IMR-90 (cell line): Measurements from ENCODE around the gene EFHC1. TPM values are rescaled to one million over a fixed set of nuclear protein-coding genes. Genes with fewer than 3 reads are reported as not detected.
A peak's percentile ranks its signal among the peaks of the same experiment; 100 is the strongest.

Source experiments
- ATAC-seq: fragments of 200-7000 bp; cut with Tn5 transposase; 2 replicates; pipeline ENCODE4 v1.9.1; 2020; ENCODE audit warnings: low read depth, mild to moderate bottlenecking, moderate library complexity
- BruUV-seq: library from RNA; stranded (reverse); fragments of 400-500 nt; replicated peaks from 2 replicates; lab custom pipeline; 2021; lab: Mats Ljungman, UMichigan
- CTCF ChIA-PET: fragments of 300-600 bp; formaldehyde crosslinking; extraction: SDS; loops from one replicate; lab custom pipeline; 2021; ENCODE audit warnings: antibody characterized with exemption; lab: Yijun Ruan, JAX
- POLR2A ChIA-PET: fragments of 300-600 bp; sonication (Branson Sonifier 250); formaldehyde crosslinking; loops from one replicate; lab custom pipeline; 2022; ENCODE audit warnings: antibody characterized with exemption; ENCODE audit not compliant: unreplicated experiment; lab: Charles Lee
- DNase-seq: peaks from one replicate; pipeline ENCODE4 v3.0.0; 2013
- H2AFZ ChIP-seq: replicated peaks from 2 replicates; pipeline ENCODE3; 2013; ENCODE audit warnings: low read length, mild to moderate bottlenecking; ENCODE audit not compliant: poor library complexity
- H2AK5ac ChIP-seq: 2 replicates; pipeline ENCODE4 v1.6.1; 2013; ENCODE audit warnings: low read depth, low read length, inconsistent platforms
- H2AK9ac ChIP-seq: replicated peaks from 2 replicates; pipeline ENCODE3; 2013; ENCODE audit warnings: mild to moderate bottlenecking, low read depth, low read length, moderate library complexity; ENCODE audit not compliant: poor library complexity
- H2BK120ac ChIP-seq: 2 replicates; pipeline ENCODE4 v1.6.1; 2013; ENCODE audit warnings: low read depth, low read length, inconsistent platforms
- H2BK15ac ChIP-seq: 3 replicates; pipeline ENCODE4 v1.6.1; 2013; ENCODE audit warnings: low read depth, low read length, inconsistent platforms
- H2BK20ac ChIP-seq: 2 replicates; pipeline ENCODE4 v1.6.1; 2013; ENCODE audit warnings: low read depth, mild to moderate bottlenecking, inconsistent platforms, low read length, moderate library complexity
- H2BK5ac ChIP-seq: 2 replicates; pipeline ENCODE4 v1.6.1; 2013; ENCODE audit warnings: mild to moderate bottlenecking, low read depth, low read length, inconsistent platforms; ENCODE audit not compliant: poor library complexity, severe bottlenecking
- H3K14ac ChIP-seq: replicated peaks from 2 replicates; pipeline ENCODE4 v1.6.1; 2013; ENCODE audit warnings: low read depth, low read length, inconsistent platforms
- H3K18ac ChIP-seq: 2 replicates; pipeline ENCODE4 v1.6.1; 2013; ENCODE audit warnings: low read depth, low read length, control low read depth
- H3K23ac ChIP-seq: 2 replicates; pipeline ENCODE4 v1.6.1; 2013; ENCODE audit warnings: low read depth, low read length, inconsistent platforms
- H3K27ac ChIP-seq: 2 replicates; pipeline ENCODE4 v1.5.1; 2013; ENCODE audit warnings: mild to moderate bottlenecking, control low read depth, low read length; ENCODE audit not compliant: insufficient read depth
- H3K27me3 ChIP-seq: 2 replicates; pipeline ENCODE4 v1.6.1; 2013; ENCODE audit warnings: low read length; ENCODE audit not compliant: control insufficient read depth, insufficient read depth
- H3K36me3 ChIP-seq: 2 replicates; pipeline ENCODE4 v1.6.1; 2013; ENCODE audit warnings: low read length, mixed read lengths; ENCODE audit not compliant: control insufficient read depth, insufficient read depth
- H3K4ac ChIP-seq: 2 replicates; pipeline ENCODE4 v1.6.1; 2013; ENCODE audit warnings: low read depth, low read length, inconsistent platforms
- H3K4me1 ChIP-seq: 2 replicates; pipeline ENCODE4 v1.6.1; 2013; ENCODE audit warnings: low read length, mixed read lengths; ENCODE audit not compliant: control insufficient read depth, insufficient read depth
- H3K4me2 ChIP-seq: 2 replicates; pipeline ENCODE4 v1.6.1; 2013; ENCODE audit warnings: low read depth, mild to moderate bottlenecking, control low read depth, low read length, moderate library complexity
- H3K4me3 ChIP-seq: 2 replicates; pipeline ENCODE4 v1.5.1; 2013; ENCODE audit warnings: low read depth, mild to moderate bottlenecking, control low read depth, low read length, moderate library complexity; ENCODE audit not compliant: insufficient read depth
- H3K56ac ChIP-seq: 2 replicates; pipeline ENCODE4 v1.6.1; 2013; ENCODE audit warnings: low read length, inconsistent platforms; ENCODE audit not compliant: insufficient read depth; ENCODE audit errors: extremely low read depth
- H3K79me1 ChIP-seq, 2 experiments: 2 replicates each; pipeline ENCODE4 v1.6.1; 2013; ENCODE audit warnings: low read length in 2 of 2, inconsistent platforms in 1 of 2, low read depth in 1 of 2
- H3K9ac ChIP-seq: 2 replicates; pipeline ENCODE4 v1.6.1; 2013; ENCODE audit warnings: low read depth, low read length, control low read depth
- H3K9me1 ChIP-seq: 2 replicates; pipeline ENCODE4 v1.6.1; 2013; ENCODE audit warnings: low read length, inconsistent platforms; ENCODE audit not compliant: insufficient read depth
- H3K9me3 ChIP-seq: 2 replicates; pipeline ENCODE4 v1.6.1; 2013; ENCODE audit warnings: low read length; ENCODE audit not compliant: control insufficient read depth, insufficient read depth
- H4K20me1 ChIP-seq: 2 replicates; pipeline ENCODE4 v1.6.1; 2013; ENCODE audit warnings: low read length, inconsistent platforms; ENCODE audit not compliant: insufficient read depth
- H4K5ac ChIP-seq: 2 replicates; pipeline ENCODE4 v1.6.1; 2013; ENCODE audit warnings: mild to moderate bottlenecking, low read depth, low read length, control low read depth
- H4K8ac ChIP-seq, 2 experiments: 2 replicates each; pipeline ENCODE4 v1.6.1; 2013; ENCODE audit warnings: low read depth in 2 of 2, low read length in 2 of 2, control low read depth in 1 of 2, inconsistent platforms in 1 of 2
- H4K91ac ChIP-seq: 2 replicates; pipeline ENCODE4 v1.6.1; 2013; ENCODE audit warnings: low read depth, low read length, inconsistent platforms; ENCODE audit not compliant: insufficient read depth
- BHLHE40 ChIP-seq: fragments of 150-350 bp; IDR thresholded peaks from 2 replicates; pipeline ENCODE4 v1.6.1; 2016; ENCODE audit warnings: mild to moderate bottlenecking, low read depth, low read length
- CEBPB ChIP-seq: IDR thresholded peaks from 2 replicates; pipeline ENCODE4 v1.6.1; 2012; ENCODE audit warnings: low read depth, low read length, improper control_type of control experiment
- CHD1 ChIP-seq: IDR thresholded peaks from 2 replicates; pipeline ENCODE4 v1.6.1; 2012; ENCODE audit warnings: low read depth, low read length, improper control_type of control experiment
- ELK1 ChIP-seq: fragments of 150-350 bp; IDR thresholded peaks from 2 replicates; pipeline ENCODE4 v1.6.1; 2016; ENCODE audit warnings: low read depth, mild to moderate bottlenecking, low read length, moderate library complexity, borderline replicate concordance
- FOS ChIP-seq: fragments of 150-350 bp; IDR thresholded peaks from 2 replicates; pipeline ENCODE4 v1.6.1; 2016; ENCODE audit warnings: low read depth, low read length
- MXI1 ChIP-seq: IDR thresholded peaks from 2 replicates; pipeline ENCODE4 v1.6.1; 2012; ENCODE audit warnings: low read depth, mild to moderate bottlenecking, low read length, moderate library complexity, borderline replicate concordance
- NFE2L2 ChIP-seq: fragments of 150-350 bp; IDR thresholded peaks from 2 replicates; pipeline ENCODE4 v1.6.1; 2016; ENCODE audit warnings: low read depth, mild to moderate bottlenecking, low read length
- RAD21 ChIP-seq: IDR thresholded peaks from 2 replicates; pipeline ENCODE4 v1.6.1; 2012; ENCODE audit warnings: low read length, improper control_type of control experiment
- RCOR1 ChIP-seq: IDR thresholded peaks from 2 replicates; pipeline ENCODE4 v1.6.1; 2012; ENCODE audit warnings: mild to moderate bottlenecking, low read length, improper control_type of control experiment; ENCODE audit not compliant: insufficient replicate concordance
- RFX5 ChIP-seq: IDR thresholded peaks from 2 replicates; pipeline ENCODE4 v1.8.0; 2012; ENCODE audit warnings: low read depth, mild to moderate bottlenecking, low read length, moderate library complexity
- SMC3 ChIP-seq: fragments of 150-350 bp; IDR thresholded peaks from 2 replicates; pipeline ENCODE4 v1.6.1; 2016; ENCODE audit warnings: low read depth, mild to moderate bottlenecking, antibody characterized with exemption, low read length, moderate library complexity
- WGBS, 2 experiments: methylation state at CpG; one replicate each; pipeline versions ENCODE4 v1.1.5 to v1.1.7; 2013; ENCODE audit warnings: missing lambda C conversion rate in 2 of 2; ENCODE audit not compliant: insufficient read length in 1 of 2; ENCODE audit errors: extremely low coverage in 2 of 2; 5-methylcytosine and 5-hydroxymethylcytosine counted together
- dilution Hi-C: fragments of 300-500 bp; cut with HindIII; formaldehyde crosslinking; loops from one replicate; pipeline ENCODE4 v1.14.3; 2018; ENCODE audit warnings: low sequenced_read_pairs; ENCODE audit not compliant: unreplicated experiment
- in situ Hi-C: fragments of 300-500 bp; cut with MboI; formaldehyde crosslinking; loops from 3 replicates; pipeline ENCODE4 v1.14.3; 2019; ENCODE audit warnings: low sequenced_read_pairs, inconsistent platforms, mixed read lengths
- intact Hi-C: fragments of 100-400 bp; cut with micrococcal nuclease; formaldehyde crosslinking; loops from 2 replicates; pipeline ENCODE4 v1.10.0; 2022
- polyA plus RNA-seq, 3 experiments: library from polyadenylated mRNA; depleted of rRNA; stranded (reverse); fragments of >200 nt; gene quantifications; 2 replicates each; pipeline ENCODE4 v1.2.3, GENCODE V29; 2012; ENCODE audit warnings: low replicate concordance in 1 of 3
- total RNA-seq: library from RNA; depleted of rRNA; stranded (reverse); fragments of >200 nt; gene quantifications from 2 replicates; pipeline ENCODE4 v1.2.3, GENCODE V29; 2012
- TF ChIP-seq, protein P1 (sequence below): fragments of 150-350 bp; IDR thresholded peaks from 2 replicates; pipeline ENCODE4 v1.6.1; 2017; ENCODE audit warnings: mild to moderate bottlenecking, antibody characterized with exemption, low read length, low read depth

The EFHC1 gene
- total and polyA plus RNA-seq, 2 of the 4 experiments (the other 2 are of a cell fraction) = 14.0 to 23.0 TPM

DNA sequence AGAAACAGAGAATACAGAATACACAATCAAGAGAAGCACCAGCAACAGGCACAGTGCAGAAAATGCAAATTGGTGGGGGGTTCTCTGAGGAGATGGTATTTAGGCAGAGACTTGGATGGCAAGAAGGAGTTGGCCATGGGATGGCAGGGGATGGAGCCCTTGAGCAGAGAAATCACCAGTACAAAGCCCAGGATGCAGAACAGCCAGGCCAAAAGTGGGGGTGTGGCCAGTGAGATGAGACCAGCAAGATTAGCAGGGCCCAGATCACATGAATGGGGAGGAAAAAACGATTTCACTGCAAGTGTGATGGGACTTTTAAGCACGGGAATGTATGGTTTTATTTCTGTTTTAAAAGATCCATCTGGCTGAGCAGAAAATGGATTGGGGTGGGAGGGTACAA lies 93.3 kb downstream of the EFHC1 start:
- peak overlapping the region; percentile 27; the same call in 1 of the 3 replicates for H2BK15ac ChIP-seq
- POLR2A ChIA-PET = no interaction called here
- H3K9me1 ChIP-seq = peaks cover 46% of the 10 kb centered on the region
- H2AFZ ChIP-seq = no peak overlapping the region
- no peaks in the 10 kb centered on the region for H3K27me3 ChIP-seq
- peaks cover 52% of the 10 kb centered on the region for H3K4me1 ChIP-seq
- no peak overlapping the region for H3K4me3 ChIP-seq
- H2BK120ac ChIP-seq = peak overlapping the region; percentile 43
- H3K36me3 ChIP-seq = peaks cover 50% of the 10 kb centered on the region
- dilution Hi-C loops = no loop called here
- no peak overlapping the region for H3K4me2 ChIP-seq
- no peak for ATAC-seq
- H3K9ac ChIP-seq = no peak overlapping the region
- H2BK5ac ChIP-seq = peak overlapping the region; percentile 82
- no peaks in the 10 kb centered on the region for H3K9me3 ChIP-seq
- CTCF ChIA-PET = no interaction called here
- H3K14ac ChIP-seq = peak overlapping the region; percentile 10; the same call in 1 of the 2 replicates
- in situ Hi-C loops = loop anchor here (10.0 kb wide), 1 partner anchor 131 kb away; no protein-coding TSS in a partner anchor
- H3K27ac ChIP-seq = peak overlapping the region; percentile 16; the same call in 1 of the 2 replicates
- H3K4ac ChIP-seq = peak overlapping the region; percentile 65
- no peak overlapping the region for H2AK9ac ChIP-seq
- H3K18ac ChIP-seq = no peak overlapping the region
- no TSS peak for BruUV-seq
- H3K79me1 ChIP-seq = peaks cover 51 to 80% of the 10 kb centered on the region in 2 experiments
- H2AK5ac ChIP-seq = peak overlapping the region; percentile 76
- H4K91ac ChIP-seq = peak overlapping the region; percentile 35
- H4K8ac ChIP-seq = peak overlapping the region; percentile 45 to 65; a peak in 3 of 4 replicates
- no peaks in the 10 kb centered on the region for H4K20me1 ChIP-seq
- H3K56ac ChIP-seq = 0 out of 2 replicates have a peak overlapping the region, but pooled peaks have one; percentile 1
- no peak for DNase-seq
- no peak overlapping the region; the same call in 1 of the 2 replicates for H4K5ac ChIP-seq
- TF ChIP-seq SMC3 (no peak), RAD21 (no peak), ELK1 (no peak), MXI1 (no peak), BHLHE40 (no peak), CEBPB (no peak), FOS (no peak), NFE2L2 (no peak), RCOR1 (no peak), RFX5 (no peak), CHD1 (no peak)
- TF ChIP-seq, protein P1, sequence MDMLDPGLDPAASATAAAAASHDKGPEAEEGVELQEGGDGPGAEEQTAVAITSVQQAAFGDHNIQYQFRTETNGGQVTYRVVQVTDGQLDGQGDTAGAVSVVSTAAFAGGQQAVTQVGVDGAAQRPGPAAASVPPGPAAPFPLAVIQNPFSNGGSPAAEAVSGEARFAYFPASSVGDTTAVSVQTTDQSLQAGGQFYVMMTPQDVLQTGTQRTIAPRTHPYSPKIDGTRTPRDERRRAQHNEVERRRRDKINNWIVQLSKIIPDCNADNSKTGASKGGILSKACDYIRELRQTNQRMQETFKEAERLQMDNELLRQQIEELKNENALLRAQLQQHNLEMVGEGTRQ = no peak
- H3K23ac ChIP-seq = peak overlapping the region; percentile 4; the same call in 1 of the 2 replicates
- intact Hi-C loops = loop anchor here (5.0 kb wide), 1 partner anchor 149 kb away; no protein-coding TSS in a partner anchor
- peak overlapping the region; percentile 7 for H2BK20ac ChIP-seq
- WGBS, 2 experiments = 66% methylated on average over 2 of the region's 2 CpGs; no CpG with 5 or more reads in 1 of the 2 experiments
